COR-L47 (cell line): ENCODE data around the gene PTGFR.

Experiments used
- DNase-seq: peaks from one replicate; lab custom pipeline; 2025; lab: John Stamatoyannopoulos, UW

The PTGFR gene

GRCh38 chr1:78490861-78491450 lies at the start of gene PTGFR:
PTGFR (plus strand) TSS chr1:78490974; CDS start chr1:78492744, 1,770 bp downstream.
- DNase-seq = peak; percentile 43

- no peak for DNase-seq
Observed at GRCh38 chr1:78441921-78442320, 48.9 kb upstream of the PTGFR start.

- DNase-seq = no peak
Observed at GRCh38 chr1:78447086-78447485, 43.7 kb upstream of the PTGFR start.

GRCh38 chr1:78464449-78464891 lies 26.3 kb upstream of the PTGFR start:
- DNase-seq = no peak

GRCh38 chr1:78465143-78465542 lies 25.6 kb upstream of the PTGFR start:
- no peak for DNase-seq

GRCh38 chr1:78468521-78468920 lies 22.3 kb upstream of the PTGFR start:
- DNase-seq = no peak

- DNase-seq = no peak
Observed at GRCh38 chr1:78469576-78469975, 21.2 kb upstream of the PTGFR start.

GRCh38 chr1:78471890-78472620 lies 18.7 kb upstream of the PTGFR start:
- no peak for DNase-seq

GRCh38 chr1:78472851-78473496 lies 17.8 kb upstream of the PTGFR start:
- no peak for DNase-seq

GRCh38 chr1:78474092-78474491 lies 16.7 kb upstream of the PTGFR start:
- no peak for DNase-seq

- DNase-seq = no peak
Observed at GRCh38 chr1:78475888-78476610, 14.7 kb upstream of the PTGFR start.

- DNase-seq = no peak
Observed at GRCh38 chr1:78483903-78484302, 6.9 kb upstream of the PTGFR start.

- DNase-seq = no peak
Observed at GRCh38 chr1:78491451-78492071, 787 bp downstream of the PTGFR start.

- no peak for DNase-seq
Observed at GRCh38 chr1:78492386-78492950, 1.7 kb downstream of the PTGFR start.

- DNase-seq = no peak
Observed at GRCh38 chr1:78493451-78493850, 2.7 kb downstream of the PTGFR start.

- DNase-seq = no peak
Observed at GRCh38 chr1:78497201-78497600, 6.4 kb downstream of the PTGFR start.

- no peak for DNase-seq
Observed at GRCh38 chr1:78500529-78500928, 9.8 kb downstream of the PTGFR start.

GRCh38 chr1:78501203-78501602 lies 10.4 kb downstream of the PTGFR start:
- no peak for DNase-seq

- no peak for DNase-seq
Observed at GRCh38 chr1:78511334-78511733, 20.6 kb downstream of the PTGFR start.

- no peak for DNase-seq
Observed at GRCh38 chr1:78516716-78517115, 25.9 kb downstream of the PTGFR start.

- no peak for DNase-seq
Observed at GRCh38 chr1:78519446-78519845, 28.7 kb downstream of the PTGFR start.

- DNase-seq = no peak
Observed at GRCh38 chr1:78520216-78520615, 29.4 kb downstream of the PTGFR start.
